Measurements from ENCODE around the gene ABCC3.

- TF ChIP-seq CTCF (IDR thresholded peaks at IDR 0.05 in 2 of 3, conservative IDR thresholded peaks at IDR 0.05 in 1 of 3; ENCODE audit: insufficient read depth in 2 of 3, low read depth in 1 of 3, low read length in 3 of 3) = no peak
- no peak for TF ChIP-seq ZNF449 (CRISPR knock-in tag; IDR thresholded peaks at IDR 0.05)
- TF ChIP-seq ZNF644 (tag; IDR thresholded peaks at IDR 0.05; ENCODE audit: low read depth) = no peak
- no peak for TF ChIP-seq SRSF3 (IDR thresholded peaks at IDR 0.05; ENCODE audit: insufficient read depth, low read length)
- TF ChIP-seq ZNF184 (CRISPR knock-in tag; IDR thresholded peaks at IDR 0.05) = no peak
- no peak for TF ChIP-seq HOMEZ (CRISPR knock-in tag; IDR thresholded peaks at IDR 0.05)
- TF ChIP-seq MNT (conservative IDR thresholded peaks at IDR 0.05) = no peak
- TF ChIP-seq HNRNPUL1 (IDR thresholded peaks at IDR 0.05; ENCODE audit: low read length) = no peak
- no peak for TF ChIP-seq KAT7 (CRISPR knock-in tag; IDR thresholded peaks at IDR 0.05; ENCODE audit: borderline replicate concordance)
Observed at GRCh38 chr17:50612281-50612680, 22.4 kb upstream of the ABCC3 start.
